CD4-positive, CD25-positive, alpha-beta regulatory T cell (primary cell): Measurements from ENCODE around the gene ACTN1. TPM values are rescaled to one million over a fixed set of nuclear protein-coding genes. Genes with fewer than 3 reads are reported as not detected.
"Not testable (repeated sequence)": the region's sequence is repeated elsewhere in the genome, so short reads cannot be mapped to it uniquely, and the experiment has no call there.

Experiments used
- ATAC-seq, 2 donors: fragments of 150-1000 bp; cut with Tn5 transposase; one replicate each; pipeline ENCODE4 v1.10.0; 2021; ENCODE audit warnings: low read depth in 2 of 2, moderate number of reproducible peaks in 2 of 2, moderate library complexity in 1 of 2
- DNase-seq, 3 donors: peaks; one replicate each; pipeline versions ENCODE4 v3.0.0 to v3.0.0-alpha.2; 2012 to 2022; ENCODE audit warnings: mixed read lengths in 1 of 3
- H3K27ac ChIP-seq: one replicate; pipeline ENCODE4 v1.7.0; 2013; ENCODE audit warnings: mild to moderate bottlenecking, low read length; ENCODE audit not compliant: insufficient read depth, poor library complexity, severe bottlenecking
- H3K27me3 ChIP-seq: one replicate; pipeline ENCODE4 v1.7.0; 2013; ENCODE audit warnings: low read length; ENCODE audit not compliant: control insufficient read depth, insufficient read depth
- H3K36me3 ChIP-seq: one replicate; pipeline ENCODE4 v1.7.0; 2013; ENCODE audit warnings: mild to moderate bottlenecking, low read length, moderate library complexity; ENCODE audit not compliant: control insufficient read depth, insufficient read depth
- H3K4me1 ChIP-seq: 2 replicates; pipeline ENCODE4 v1.7.0; 2013; ENCODE audit warnings: mild to moderate bottlenecking, low read length; ENCODE audit not compliant: insufficient read depth, control insufficient read depth, poor library complexity, severe bottlenecking
- H3K4me3 ChIP-seq: one replicate; pipeline ENCODE4 v1.7.0; 2013; ENCODE audit warnings: low read depth, mild to moderate bottlenecking, low read length, moderate library complexity
- H3K9me3 ChIP-seq, 2 experiments: 1 replicate in 1 of 2; 2 replicates in 1 of 2; pipeline ENCODE4 v1.7.0; 2013; ENCODE audit warnings: low read length in 2 of 2, mild to moderate bottlenecking in 1 of 2, moderate library complexity in 1 of 2; ENCODE audit not compliant: control insufficient read depth in 2 of 2
- H3K27ac Mint-ChIP-seq, 3 donors: one replicate each; pipeline ENCODE4 v1.8.0; 2020 to 2022; ENCODE audit warnings: mild to moderate bottlenecking in 3 of 3, mixed read lengths in 3 of 3, moderate library complexity in 2 of 3
- H3K27me3 Mint-ChIP-seq: one replicate; pipeline ENCODE4 v1.8.0; 2022; ENCODE audit warnings: mild to moderate bottlenecking, mixed read lengths
- H3K36me3 Mint-ChIP-seq: one replicate; pipeline ENCODE4 v1.8.0; 2020; ENCODE audit warnings: mixed read lengths
- H3K4me1 Mint-ChIP-seq, 4 donors: one replicate each; pipeline ENCODE4 v1.8.0; 2020 to 2022; ENCODE audit warnings: mixed read lengths in 4 of 4, mild to moderate bottlenecking in 1 of 4
- H3K4me3 Mint-ChIP-seq, 4 donors: one replicate each; pipeline ENCODE4 v1.8.0; 2020 to 2022; ENCODE audit warnings: mild to moderate bottlenecking in 4 of 4, mixed read lengths in 4 of 4, moderate library complexity in 3 of 4
- H3K9me3 Mint-ChIP-seq, 7 donors: one replicate each; pipeline ENCODE4 v1.8.0; 2020 to 2022; ENCODE audit warnings: mixed read lengths in 7 of 7, mild to moderate bottlenecking in 3 of 7, moderate library complexity in 2 of 7
- polyA plus RNA-seq, 4 donors: library from polyadenylated mRNA; unstranded; fragments of 300-500 nt; fragmentation: Illumina TruSeq; gene quantifications; one replicate each; pipeline ENCODE4 v1.2.3, GENCODE V29; 2021
- total RNA-seq: library from RNA; stranded (reverse); gene quantifications from one replicate; pipeline ENCODE4 v1.2.3, GENCODE V29; 2022

ACTN1 gene
- total and polyA plus RNA-seq, 5 donors from 2014 or later: 28.3 to 78.8 (median 47.5) TPM

DNA sequence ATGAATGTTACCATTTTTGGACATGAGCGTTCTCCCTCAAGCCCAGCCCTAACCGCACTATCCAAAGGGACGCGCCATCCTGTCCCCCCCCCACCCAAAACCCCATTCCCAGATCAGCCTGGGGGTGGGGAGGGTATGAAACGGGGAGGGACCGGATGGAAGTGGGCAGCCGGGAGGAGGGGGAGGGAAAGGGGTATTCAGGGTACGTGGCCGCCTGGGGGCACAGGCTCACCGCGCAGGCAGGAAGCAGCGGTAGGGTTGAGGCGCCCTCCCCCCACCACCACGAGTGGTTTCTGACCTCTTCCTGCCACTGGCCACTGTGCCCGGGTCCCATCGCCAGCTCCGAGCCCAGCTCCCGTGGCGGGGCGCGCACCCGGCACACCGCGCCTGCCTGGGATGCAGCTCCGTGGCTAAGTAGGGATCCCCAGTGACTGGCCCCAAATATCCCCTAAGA lies 1.4 kb downstream of the ACTN1 start:
- DNase-seq: peak; percentile 20 to 81 (median 41)
- H3K27ac ChIP-seq: peak overlapping the region; percentile 76

GRCh38 chr14:68977180-68977717 lies 1.9 kb downstream of the ACTN1 start:
- peak in 1 of 3 donors; percentile 40 for DNase-seq
- H3K4me1 ChIP-seq: peaks cover 27% of the 10 kb centered on the region
- Mint-ChIP-seq H3K36me3 (peaks cover 37% of the 10 kb centered on the region), H3K27ac (peak overlapping the region; percentile 95 to 99 (median 97)), H3K9me3 (peaks cover 0 to 16% (median 0%) of the 10 kb centered on the region in 7 donors), H3K4me3 (peak overlapping the region; percentile 89 to 94 (median 92)), H3K4me1 (peaks cover 0 to 68% (median 28%) of the 10 kb centered on the region in 4 donors), H3K27me3 (peaks cover 10% of the 10 kb centered on the region)
- ATAC-seq: no peak
- peak overlapping the region; percentile 76 for H3K27ac ChIP-seq
- H3K36me3 ChIP-seq: peaks cover 13% of the 10 kb centered on the region
- peaks cover 0 to 6% of the 10 kb centered on the region in 2 experiments for H3K9me3 ChIP-seq
- H3K27me3 ChIP-seq: no peaks in the 10 kb centered on the region
- H3K4me3 ChIP-seq: peak overlapping the region; percentile 68

More for the DNA sequence above, 1.4 kb downstream of the ACTN1 start:
- peaks cover 0 to 64% (median 26%) of the 10 kb centered on the region in 4 donors for H3K4me1 Mint-ChIP-seq
- Histone ChIP-seq H3K4me1 (peaks cover 24% of the 10 kb centered on the region), H3K9me3 (peaks cover 0 to 6% of the 10 kb centered on the region in 2 experiments), H3K36me3 (peaks cover 13% of the 10 kb centered on the region), H3K27me3 (no peaks in the 10 kb centered on the region), H3K4me3 (peak overlapping the region; percentile 68)
- peaks cover 10% of the 10 kb centered on the region for H3K27me3 Mint-ChIP-seq
- H3K4me3 Mint-ChIP-seq: peak overlapping the region; percentile 89 to 94 (median 92)
- peaks cover 0 to 15% (median 0%) of the 10 kb centered on the region in 7 donors for H3K9me3 Mint-ChIP-seq
- peak in 1 of 2 donors; percentile 36 for ATAC-seq
- H3K27ac Mint-ChIP-seq: peak overlapping the region; percentile 95 to 99 (median 97)
- H3K36me3 Mint-ChIP-seq: peaks cover 32% of the 10 kb centered on the region

DNA sequence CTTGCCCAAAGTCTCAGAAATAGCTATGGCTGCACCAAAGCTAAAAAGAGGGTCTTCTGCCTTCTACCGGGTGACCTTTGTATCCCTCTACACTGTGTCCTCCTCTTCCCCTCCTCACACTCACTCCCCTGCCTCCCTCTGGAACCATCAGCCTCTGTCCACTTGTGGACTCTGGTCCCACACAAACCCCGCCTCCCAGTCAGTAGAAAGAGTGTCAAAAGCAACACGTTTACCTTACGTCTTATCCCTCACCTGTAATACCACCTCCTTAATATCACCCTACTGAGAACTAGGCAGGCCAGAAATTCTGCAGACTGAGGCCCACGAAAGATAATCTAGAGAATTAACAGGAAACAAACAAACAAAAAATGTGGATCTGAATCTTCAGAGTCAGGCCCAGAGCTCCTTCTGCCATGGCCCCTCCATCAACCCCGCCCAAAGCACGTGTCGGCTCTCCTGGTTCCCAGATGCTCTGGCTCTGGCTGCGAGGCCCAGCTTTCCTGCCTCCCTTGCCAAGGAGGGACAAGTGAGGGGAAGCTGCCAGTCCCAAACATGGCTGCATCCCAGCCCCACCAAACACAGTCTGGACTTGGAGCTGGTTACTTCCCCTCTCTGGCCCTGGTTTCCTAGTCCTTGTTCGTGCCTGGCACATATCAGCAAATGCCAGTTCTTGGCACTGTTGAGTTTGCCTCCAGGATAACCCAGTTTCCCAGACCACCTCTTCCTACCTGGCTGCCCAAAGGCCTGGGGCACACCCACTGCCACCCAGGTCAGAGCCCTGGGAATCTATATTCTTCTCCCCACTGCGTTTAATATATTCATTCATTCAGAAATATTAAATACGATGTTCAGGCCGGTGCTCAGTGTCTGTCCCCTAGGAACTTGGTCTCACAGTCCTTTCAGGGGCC lies 2.7 kb downstream of the ACTN1 start:
- H3K9me3 ChIP-seq: peaks cover 0 to 6% of the 10 kb centered on the region in 2 experiments
- ATAC-seq (no peak), DNase-seq (no peak)
- Mint-ChIP-seq H3K9me3 (peaks cover 0 to 16% (median 0%) of the 10 kb centered on the region in 7 donors), H3K36me3 (peaks cover 40% of the 10 kb centered on the region), H3K27ac (peak overlapping the region; percentile 95 to 99 (median 97)), H3K4me1 (peaks cover 0 to 72% (median 32%) of the 10 kb centered on the region in 4 donors), H3K27me3 (peaks cover 10% of the 10 kb centered on the region), H3K4me3 (peak overlapping the region; percentile 89 to 94 (median 92))
- H3K4me1 ChIP-seq: peaks cover 35% of the 10 kb centered on the region
- no peaks in the 10 kb centered on the region for H3K27me3 ChIP-seq
- peaks cover 13% of the 10 kb centered on the region for H3K36me3 ChIP-seq
- peak overlapping the region; percentile 76 for H3K27ac ChIP-seq
- H3K4me3 ChIP-seq: peak overlapping the region; percentile 68

DNA sequence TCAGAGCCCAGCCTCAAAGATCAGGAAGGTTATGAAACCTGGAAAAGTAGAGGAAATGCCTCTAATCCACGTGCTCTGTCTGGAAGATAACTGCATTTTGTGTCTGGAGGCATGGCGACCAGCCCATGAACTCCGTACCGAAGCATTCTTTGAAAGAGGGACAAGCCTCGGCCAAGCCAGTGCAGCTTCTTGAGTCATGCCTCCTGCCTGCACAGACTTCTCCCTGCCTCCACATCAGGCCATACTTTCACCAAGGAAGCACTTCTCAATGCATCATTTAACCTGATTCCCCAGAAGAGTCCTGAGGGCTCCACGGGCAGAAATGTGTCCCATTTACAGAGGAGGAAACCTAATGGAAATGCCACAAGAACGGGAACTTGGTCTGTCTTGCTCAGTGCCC lies 3.4 kb downstream of the ACTN1 start:
- peak overlapping the region in 3 of 4 donors; percentile 89 to 94 (median 92) for H3K4me3 Mint-ChIP-seq
- H3K27ac ChIP-seq: peak overlapping the region; percentile 15
- H3K4me1 ChIP-seq: peaks cover 42% of the 10 kb centered on the region
- peaks cover 0 to 6% of the 10 kb centered on the region in 2 experiments for H3K9me3 ChIP-seq
- H3K27me3 Mint-ChIP-seq: peaks cover 10% of the 10 kb centered on the region
- peak overlapping the region; percentile 95 to 99 (median 97) for H3K27ac Mint-ChIP-seq
- H3K4me1 Mint-ChIP-seq: peaks cover 0 to 75% (median 39%) of the 10 kb centered on the region in 4 donors
- peaks cover 13% of the 10 kb centered on the region for H3K36me3 ChIP-seq
- DNase-seq (no peak), ATAC-seq (no peak)
- no peaks in the 10 kb centered on the region for H3K27me3 ChIP-seq
- H3K9me3 Mint-ChIP-seq: peaks cover 0 to 16% (median 0%) of the 10 kb centered on the region in 7 donors
- peaks cover 40% of the 10 kb centered on the region for H3K36me3 Mint-ChIP-seq
- H3K4me3 ChIP-seq: peak overlapping the region; percentile 21

- Histone ChIP-seq H3K27me3 (no peaks in the 10 kb centered on the region), H3K36me3 (peaks cover 13% of the 10 kb centered on the region), H3K4me3 (no peak overlapping the region), H3K27ac (peak overlapping the region; percentile 15), H3K9me3 (peaks cover 0 to 6% of the 10 kb centered on the region in 2 experiments), H3K4me1 (peaks cover 44% of the 10 kb centered on the region)
- H3K27ac Mint-ChIP-seq: peak overlapping the region; percentile 95 to 99 (median 97)
- no peak for DNase-seq
- peak overlapping the region; percentile 15 to 94 (median 78) for H3K4me3 Mint-ChIP-seq
- H3K4me1 Mint-ChIP-seq: peaks cover 6 to 75% (median 44%) of the 10 kb centered on the region in 4 donors
- peaks cover 5% of the 10 kb centered on the region for H3K27me3 Mint-ChIP-seq
- peaks cover 40% of the 10 kb centered on the region for H3K36me3 Mint-ChIP-seq
- H3K9me3 Mint-ChIP-seq: peaks cover 0 to 16% (median 0%) of the 10 kb centered on the region in 7 donors
- ATAC-seq: no peak
Observed at GRCh38 chr14:68974759-68975347, 4.2 kb downstream of the ACTN1 start.

GRCh38 chr14:68973639-68974038 lies 5.5 kb downstream of the ACTN1 start:
- H3K27ac Mint-ChIP-seq: peak overlapping the region in 2 of 3 donors; percentile 65 to 97
- DNase-seq: no peak
- H3K27ac ChIP-seq: no peak overlapping the region

GRCh38 chr14:68973219-68973565 lies 5.9 kb downstream of the ACTN1 start:
- H3K4me3 ChIP-seq, H3K27ac ChIP-seq, H3K9me3 ChIP-seq, DNase-seq, ATAC-seq, H3K4me3 Mint-ChIP-seq, H3K27me3 Mint-ChIP-seq, H3K27me3 ChIP-seq: not testable (repeated sequence)
- Histone ChIP-seq H3K4me1 (peaks cover 56% of the 10 kb centered on the region), H3K36me3 (peaks cover 13% of the 10 kb centered on the region)
- Mint-ChIP-seq H3K9me3 (peaks cover 0 to 16% (median 0%) of the 10 kb centered on the region in 7 donors), H3K27ac (peak overlapping the region; percentile 69 to 97 (median 70)), H3K36me3 (peaks cover 40% of the 10 kb centered on the region), H3K4me1 (peaks cover 7 to 91% (median 54%) of the 10 kb centered on the region in 4 donors)

More at GRCh38 chr14:68973639-68974038, 5.5 kb downstream of the ACTN1 start:
- no peaks in the 10 kb centered on the region for H3K27me3 ChIP-seq
- H3K36me3 ChIP-seq: peaks cover 13% of the 10 kb centered on the region
- Mint-ChIP-seq H3K9me3 (peaks cover 0 to 16% (median 0%) of the 10 kb centered on the region in 7 donors), H3K27me3 (peaks cover 5% of the 10 kb centered on the region), H3K4me3 (no peak overlapping the region), H3K4me1 (peaks cover 7 to 86% (median 51%) of the 10 kb centered on the region in 4 donors), H3K36me3 (peaks cover 40% of the 10 kb centered on the region)
- H3K4me3 ChIP-seq: no peak overlapping the region
- peaks cover 0 to 6% of the 10 kb centered on the region in 2 experiments for H3K9me3 ChIP-seq
- peaks cover 51% of the 10 kb centered on the region for H3K4me1 ChIP-seq
- no peak for ATAC-seq
